IMR-90 (cell line): ENCODE results near the gene TLCD1. TPM values are rescaled to one million over a fixed set of nuclear protein-coding genes. Genes with fewer than 3 reads are reported as not detected.

ENCODE experiments used
- ATAC-seq: fragments of 200-7000 bp; cut with Tn5 transposase; 2 replicates; pipeline ENCODE4 v1.9.1; 2020; ENCODE audit warnings: low read depth, mild to moderate bottlenecking, moderate library complexity
- BruUV-seq: library from RNA; stranded (reverse); fragments of 400-500 nt; replicated peaks from 2 replicates; lab custom pipeline; 2021; lab: Mats Ljungman, UMichigan
- CTCF ChIA-PET: fragments of 300-600 bp; formaldehyde crosslinking; extraction: SDS; loops from one replicate; lab custom pipeline; 2021; ENCODE audit warnings: antibody characterized with exemption; lab: Yijun Ruan, JAX
- POLR2A ChIA-PET: fragments of 300-600 bp; sonication (Branson Sonifier 250); formaldehyde crosslinking; loops from one replicate; lab custom pipeline; 2022; ENCODE audit warnings: antibody characterized with exemption; ENCODE audit not compliant: unreplicated experiment; lab: Charles Lee
- DNase-seq: peaks from one replicate; pipeline ENCODE4 v3.0.0; 2013
- H2AFZ ChIP-seq: replicated peaks from 2 replicates; pipeline ENCODE3; 2013; ENCODE audit warnings: low read length, mild to moderate bottlenecking; ENCODE audit not compliant: poor library complexity
- H2AK5ac ChIP-seq: 2 replicates; pipeline ENCODE4 v1.6.1; 2013; ENCODE audit warnings: low read depth, low read length, inconsistent platforms
- H2AK9ac ChIP-seq: replicated peaks from 2 replicates; pipeline ENCODE3; 2013; ENCODE audit warnings: mild to moderate bottlenecking, low read depth, low read length, moderate library complexity; ENCODE audit not compliant: poor library complexity
- H2BK120ac ChIP-seq: 2 replicates; pipeline ENCODE4 v1.6.1; 2013; ENCODE audit warnings: low read depth, low read length, inconsistent platforms
- H2BK15ac ChIP-seq: 3 replicates; pipeline ENCODE4 v1.6.1; 2013; ENCODE audit warnings: low read depth, low read length, inconsistent platforms
- H2BK20ac ChIP-seq: 2 replicates; pipeline ENCODE4 v1.6.1; 2013; ENCODE audit warnings: low read depth, mild to moderate bottlenecking, inconsistent platforms, low read length, moderate library complexity
- H2BK5ac ChIP-seq: 2 replicates; pipeline ENCODE4 v1.6.1; 2013; ENCODE audit warnings: mild to moderate bottlenecking, low read depth, low read length, inconsistent platforms; ENCODE audit not compliant: poor library complexity, severe bottlenecking
- H3K14ac ChIP-seq: replicated peaks from 2 replicates; pipeline ENCODE4 v1.6.1; 2013; ENCODE audit warnings: low read depth, low read length, inconsistent platforms
- H3K18ac ChIP-seq: 2 replicates; pipeline ENCODE4 v1.6.1; 2013; ENCODE audit warnings: low read depth, low read length, control low read depth
- H3K23ac ChIP-seq: 2 replicates; pipeline ENCODE4 v1.6.1; 2013; ENCODE audit warnings: low read depth, low read length, inconsistent platforms
- H3K27ac ChIP-seq: 2 replicates; pipeline ENCODE4 v1.5.1; 2013; ENCODE audit warnings: mild to moderate bottlenecking, control low read depth, low read length; ENCODE audit not compliant: insufficient read depth
- H3K27me3 ChIP-seq: 2 replicates; pipeline ENCODE4 v1.6.1; 2013; ENCODE audit warnings: low read length; ENCODE audit not compliant: control insufficient read depth, insufficient read depth
- H3K36me3 ChIP-seq: 2 replicates; pipeline ENCODE4 v1.6.1; 2013; ENCODE audit warnings: low read length, mixed read lengths; ENCODE audit not compliant: control insufficient read depth, insufficient read depth
- H3K4ac ChIP-seq: 2 replicates; pipeline ENCODE4 v1.6.1; 2013; ENCODE audit warnings: low read depth, low read length, inconsistent platforms
- H3K4me1 ChIP-seq: 2 replicates; pipeline ENCODE4 v1.6.1; 2013; ENCODE audit warnings: low read length, mixed read lengths; ENCODE audit not compliant: control insufficient read depth, insufficient read depth
- H3K4me2 ChIP-seq: 2 replicates; pipeline ENCODE4 v1.6.1; 2013; ENCODE audit warnings: low read depth, mild to moderate bottlenecking, control low read depth, low read length, moderate library complexity
- H3K4me3 ChIP-seq: 2 replicates; pipeline ENCODE4 v1.5.1; 2013; ENCODE audit warnings: low read depth, mild to moderate bottlenecking, control low read depth, low read length, moderate library complexity; ENCODE audit not compliant: insufficient read depth
- H3K56ac ChIP-seq: 2 replicates; pipeline ENCODE4 v1.6.1; 2013; ENCODE audit warnings: low read length, inconsistent platforms; ENCODE audit not compliant: insufficient read depth; ENCODE audit errors: extremely low read depth
- H3K79me1 ChIP-seq, 2 experiments: 2 replicates each; pipeline ENCODE4 v1.6.1; 2013; ENCODE audit warnings: low read length in 2 of 2, inconsistent platforms in 1 of 2, low read depth in 1 of 2
- H3K9ac ChIP-seq: 2 replicates; pipeline ENCODE4 v1.6.1; 2013; ENCODE audit warnings: low read depth, low read length, control low read depth
- H3K9me1 ChIP-seq: 2 replicates; pipeline ENCODE4 v1.6.1; 2013; ENCODE audit warnings: low read length, inconsistent platforms; ENCODE audit not compliant: insufficient read depth
- H3K9me3 ChIP-seq: 2 replicates; pipeline ENCODE4 v1.6.1; 2013; ENCODE audit warnings: low read length; ENCODE audit not compliant: control insufficient read depth, insufficient read depth
- H4K20me1 ChIP-seq: 2 replicates; pipeline ENCODE4 v1.6.1; 2013; ENCODE audit warnings: low read length, inconsistent platforms; ENCODE audit not compliant: insufficient read depth
- H4K5ac ChIP-seq: 2 replicates; pipeline ENCODE4 v1.6.1; 2013; ENCODE audit warnings: mild to moderate bottlenecking, low read depth, low read length, control low read depth
- H4K8ac ChIP-seq, 2 experiments: 2 replicates each; pipeline ENCODE4 v1.6.1; 2013; ENCODE audit warnings: low read depth in 2 of 2, low read length in 2 of 2, control low read depth in 1 of 2, inconsistent platforms in 1 of 2
- H4K91ac ChIP-seq: 2 replicates; pipeline ENCODE4 v1.6.1; 2013; ENCODE audit warnings: low read depth, low read length, inconsistent platforms; ENCODE audit not compliant: insufficient read depth
- BHLHE40 ChIP-seq: fragments of 150-350 bp; IDR thresholded peaks from 2 replicates; pipeline ENCODE4 v1.6.1; 2016; ENCODE audit warnings: mild to moderate bottlenecking, low read depth, low read length
- CEBPB ChIP-seq: IDR thresholded peaks from 2 replicates; pipeline ENCODE4 v1.6.1; 2012; ENCODE audit warnings: low read depth, low read length, improper control_type of control experiment
- CHD1 ChIP-seq: IDR thresholded peaks from 2 replicates; pipeline ENCODE4 v1.6.1; 2012; ENCODE audit warnings: low read depth, low read length, improper control_type of control experiment
- CTCF ChIP-seq: conservative IDR thresholded peaks from 2 replicates; pipeline ENCODE4 v1.5.1; 2012; ENCODE audit warnings: mild to moderate bottlenecking, low read depth, low read length, improper control_type of control experiment
- ELK1 ChIP-seq: fragments of 150-350 bp; IDR thresholded peaks from 2 replicates; pipeline ENCODE4 v1.6.1; 2016; ENCODE audit warnings: low read depth, mild to moderate bottlenecking, low read length, moderate library complexity, borderline replicate concordance
- FOS ChIP-seq: fragments of 150-350 bp; IDR thresholded peaks from 2 replicates; pipeline ENCODE4 v1.6.1; 2016; ENCODE audit warnings: low read depth, low read length
- MAFK ChIP-seq: IDR thresholded peaks from 2 replicates; pipeline ENCODE4 v1.6.1; 2012; ENCODE audit warnings: low read depth, low read length, improper control_type of control experiment
- MXI1 ChIP-seq: IDR thresholded peaks from 2 replicates; pipeline ENCODE4 v1.6.1; 2012; ENCODE audit warnings: low read depth, mild to moderate bottlenecking, low read length, moderate library complexity, borderline replicate concordance
- RCOR1 ChIP-seq: IDR thresholded peaks from 2 replicates; pipeline ENCODE4 v1.6.1; 2012; ENCODE audit warnings: mild to moderate bottlenecking, low read length, improper control_type of control experiment; ENCODE audit not compliant: insufficient replicate concordance
- RFX5 ChIP-seq: IDR thresholded peaks from 2 replicates; pipeline ENCODE4 v1.8.0; 2012; ENCODE audit warnings: low read depth, mild to moderate bottlenecking, low read length, moderate library complexity
- WGBS, 2 experiments: methylation state at CpG; one replicate each; pipeline versions ENCODE4 v1.1.5 to v1.1.7; 2013; ENCODE audit warnings: missing lambda C conversion rate in 2 of 2; ENCODE audit not compliant: insufficient read length in 1 of 2; ENCODE audit errors: extremely low coverage in 2 of 2; 5-methylcytosine and 5-hydroxymethylcytosine counted together
- dilution Hi-C: fragments of 300-500 bp; cut with HindIII; formaldehyde crosslinking; loops from one replicate; pipeline ENCODE4 v1.14.3; 2018; ENCODE audit warnings: low sequenced_read_pairs; ENCODE audit not compliant: unreplicated experiment
- in situ Hi-C: fragments of 300-500 bp; cut with MboI; formaldehyde crosslinking; loops from 3 replicates; pipeline ENCODE4 v1.14.3; 2019; ENCODE audit warnings: low sequenced_read_pairs, inconsistent platforms, mixed read lengths
- intact Hi-C: fragments of 100-400 bp; cut with micrococcal nuclease; formaldehyde crosslinking; loops from 2 replicates; pipeline ENCODE4 v1.10.0; 2022
- polyA plus RNA-seq, 3 experiments: library from polyadenylated mRNA; depleted of rRNA; stranded (reverse); fragments of >200 nt; gene quantifications; 2 replicates each; pipeline ENCODE4 v1.2.3, GENCODE V29; 2012; ENCODE audit warnings: low replicate concordance in 1 of 3
- total RNA-seq: library from RNA; depleted of rRNA; stranded (reverse); fragments of >200 nt; gene quantifications from 2 replicates; pipeline ENCODE4 v1.2.3, GENCODE V29; 2012

Gene TLCD1
- total and polyA plus RNA-seq, 2 of the 4 experiments (the other 2 are of a cell fraction) = 3.6 to 9.3 TPM

DNA sequence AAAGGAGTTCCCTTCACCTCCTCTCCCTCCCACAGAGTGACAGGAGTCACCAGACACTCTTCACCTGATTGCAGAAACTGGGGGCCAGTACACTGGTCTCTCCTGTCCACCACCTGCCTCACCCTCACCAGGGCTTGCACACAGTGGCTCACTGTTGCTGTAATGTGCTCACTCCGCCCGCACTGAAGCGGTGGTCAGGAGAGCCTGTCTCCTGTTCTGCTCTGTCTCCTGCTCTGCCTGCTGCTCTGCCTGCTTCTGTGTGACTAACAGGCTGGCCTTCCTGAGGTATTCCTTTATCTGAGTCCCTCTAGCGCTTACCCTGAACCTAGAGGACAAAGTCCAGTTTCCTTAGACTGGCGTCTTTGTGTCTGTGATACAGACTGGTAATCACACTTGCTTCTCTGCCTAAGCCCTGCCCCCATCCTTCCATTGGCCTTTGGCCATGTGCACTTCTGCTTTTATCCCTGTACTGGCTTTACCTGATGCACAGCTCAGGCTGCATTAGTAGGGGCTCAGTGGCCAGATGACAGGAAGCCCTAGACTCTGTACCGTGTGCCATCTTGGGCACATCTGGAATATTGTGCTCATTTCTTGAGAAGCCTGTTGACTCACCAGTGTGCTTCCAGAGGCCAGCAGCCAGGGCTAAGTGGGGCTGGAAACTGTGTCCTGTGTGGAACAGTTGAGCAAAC, 27.6 kb downstream of the TLCD1 start:
- no peak overlapping the region for H2AFZ ChIP-seq
- H2BK15ac ChIP-seq = no peak overlapping the region
- DNase-seq = no peak
- H3K4ac ChIP-seq = no peak overlapping the region
- H4K20me1 ChIP-seq = peaks cover 3% of the 10 kb centered on the region
- H2BK20ac ChIP-seq = no peak overlapping the region
- no peaks in the 10 kb centered on the region for H3K9me3 ChIP-seq
- H4K8ac ChIP-seq = no peak overlapping the region
- no peak overlapping the region for H3K14ac ChIP-seq
- H3K9me1 ChIP-seq = 0 out of 2 replicates have a peak, but pooled peaks cover 7% of the 10 kb centered on the region
- H3K4me3 ChIP-seq = no peak overlapping the region
- no peak overlapping the region for H4K91ac ChIP-seq
- H3K9ac ChIP-seq = no peak overlapping the region
- H3K27me3 ChIP-seq = no peaks in the 10 kb centered on the region
- no peaks in the 10 kb centered on the region for H3K4me1 ChIP-seq
- no peak overlapping the region for H2AK5ac ChIP-seq
- H4K5ac ChIP-seq = no peak overlapping the region
- no peak for ATAC-seq
- H3K23ac ChIP-seq = no peak overlapping the region
- whole genome bisulfite sequencing, 2 experiments = 100% methylated on average over 4 of the region's 6 CpGs; no CpG with 5 or more reads in 1 of the 2 experiments
- H3K18ac ChIP-seq = no peak overlapping the region
- no peak overlapping the region for H2AK9ac ChIP-seq
- TF ChIP-seq ELK1 (no peak), CEBPB (no peak), RCOR1 (no peak), MXI1 (no peak), MAFK (no peak), CHD1 (no peak), RFX5 (no peak), CTCF (no peak), FOS (no peak), BHLHE40 (no peak)
- CTCF ChIA-PET = no interaction called here
- in situ Hi-C loops = no loop called here
- H3K4me2 ChIP-seq = no peak overlapping the region
- intact Hi-C loops = no loop called here
- no peak overlapping the region for H3K27ac ChIP-seq
- no peak overlapping the region for H2BK5ac ChIP-seq
- H3K79me1 ChIP-seq = peaks cover 3 to 10% of the 10 kb centered on the region in 2 experiments; a peak in 2 of 4 replicates
- H2BK120ac ChIP-seq = no peak overlapping the region
- no peak overlapping the region for H3K56ac ChIP-seq
- POLR2A ChIA-PET = no interaction called here
- no TSS peak for BruUV-seq
- peaks cover 91% of the 10 kb centered on the region for H3K36me3 ChIP-seq
- dilution Hi-C loops = no loop called here
